Dendritic cell treated with granulocyte-macrophage colony-stimulating factor and Interleukin-4, amounts not matched to agents 40 ng/mL and 50 ng/mL, for 4 days (primary cell): ENCODE measurements around the gene KCNMA1.

Experiments
- H3K27ac Mint-ChIP-seq: one replicate; pipeline ENCODE4 v1.8.0; 2022; ENCODE audit warnings: mild to moderate bottlenecking, mixed read lengths
- H3K27me3 Mint-ChIP-seq: one replicate; pipeline ENCODE4 v1.8.0; 2022; ENCODE audit warnings: mild to moderate bottlenecking, mixed read lengths
- H3K36me3 Mint-ChIP-seq: one replicate; pipeline ENCODE4 v1.8.0; 2022; ENCODE audit warnings: low read depth, mixed read lengths
- H3K4me1 Mint-ChIP-seq: one replicate; pipeline ENCODE4 v1.8.0; 2022; ENCODE audit warnings: low read depth, mixed read lengths
- H3K4me3 Mint-ChIP-seq: one replicate; pipeline ENCODE4 v1.8.0; 2022; ENCODE audit warnings: mild to moderate bottlenecking, moderate library complexity, mixed read lengths
- H3K9me3 Mint-ChIP-seq: one replicate; pipeline ENCODE4 v1.8.0; 2022; ENCODE audit warnings: mixed read lengths
- intact Hi-C: fragments of 100-400 bp; cut with micrococcal nuclease; formaldehyde crosslinking; loops from one replicate; pipeline ENCODE4 v1.15.0; 2022

The KCNMA1 gene

GRCh38 chr10:77446700-77447099 is 190.9 kb downstream of the KCNMA1 start:
- no peak overlapping the region for H3K4me3 Mint-ChIP-seq
- H3K36me3 Mint-ChIP-seq = no peaks in the 10 kb centered on the region
- intact Hi-C loops = no loop called here
- no peak overlapping the region for H3K27ac Mint-ChIP-seq
- no peaks in the 10 kb centered on the region for H3K9me3 Mint-ChIP-seq
- H3K27me3 Mint-ChIP-seq = peaks cover 15% of the 10 kb centered on the region
- no peaks in the 10 kb centered on the region for H3K4me1 Mint-ChIP-seq

- intact Hi-C loops = no loop called here
- Mint-ChIP-seq H3K36me3 (no peaks in the 10 kb centered on the region), H3K27ac (no peak overlapping the region), H3K27me3 (peaks cover 18% of the 10 kb centered on the region), H3K9me3 (no peaks in the 10 kb centered on the region), H3K4me1 (no peaks in the 10 kb centered on the region), H3K4me3 (no peak overlapping the region)
Observed at GRCh38 chr10:77445547-77445946, 192.1 kb downstream of the KCNMA1 start.

- Mint-ChIP-seq H3K4me3 (no peak overlapping the region), H3K9me3 (no peaks in the 10 kb centered on the region), H3K36me3 (no peaks in the 10 kb centered on the region), H3K27me3 (peaks cover 18% of the 10 kb centered on the region), H3K4me1 (no peaks in the 10 kb centered on the region), H3K27ac (no peak overlapping the region)
- intact Hi-C loops = no loop called here
Observed at GRCh38 chr10:77444041-77444440, 193.6 kb downstream of the KCNMA1 start.

DNA sequence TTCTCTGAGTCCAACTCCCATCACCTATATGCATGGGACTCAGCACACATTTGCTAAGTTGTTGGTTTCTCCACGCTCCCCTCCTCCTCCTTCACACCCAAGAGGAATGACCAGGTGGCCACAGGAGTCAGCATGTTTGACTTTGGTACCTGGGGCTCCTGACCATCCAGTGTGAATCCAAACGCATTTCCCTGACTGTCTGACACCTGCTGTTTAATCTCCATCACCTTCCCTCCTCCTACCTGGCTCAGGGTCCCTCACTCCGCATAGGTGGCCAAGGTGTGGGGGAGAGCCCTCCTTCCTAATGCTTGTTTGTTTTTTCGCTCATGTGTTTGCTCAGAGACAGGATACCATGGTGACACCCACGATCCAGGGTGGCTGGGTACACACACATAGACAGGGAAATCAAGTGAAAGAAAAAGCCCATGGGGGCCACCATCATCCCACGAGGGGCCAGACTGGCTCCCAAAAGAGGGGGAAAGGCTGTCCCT is 194.9 kb downstream of the KCNMA1 start:
- Mint-ChIP-seq H3K4me1 (no peaks in the 10 kb centered on the region), H3K36me3 (no peaks in the 10 kb centered on the region), H3K27me3 (peaks cover 20% of the 10 kb centered on the region), H3K4me3 (no peak overlapping the region), H3K27ac (no peak overlapping the region), H3K9me3 (no peaks in the 10 kb centered on the region)
- intact Hi-C loops = no loop called here

GRCh38 chr10:77441353-77442166 is 196.0 kb downstream of the KCNMA1 start:
- no peaks in the 10 kb centered on the region for H3K9me3 Mint-ChIP-seq
- no peaks in the 10 kb centered on the region for H3K4me1 Mint-ChIP-seq
- peaks cover 20% of the 10 kb centered on the region for H3K27me3 Mint-ChIP-seq
- no peak overlapping the region for H3K4me3 Mint-ChIP-seq
- no peaks in the 10 kb centered on the region for H3K36me3 Mint-ChIP-seq
- intact Hi-C loops = no loop called here
- H3K27ac Mint-ChIP-seq = no peak overlapping the region

DNA sequence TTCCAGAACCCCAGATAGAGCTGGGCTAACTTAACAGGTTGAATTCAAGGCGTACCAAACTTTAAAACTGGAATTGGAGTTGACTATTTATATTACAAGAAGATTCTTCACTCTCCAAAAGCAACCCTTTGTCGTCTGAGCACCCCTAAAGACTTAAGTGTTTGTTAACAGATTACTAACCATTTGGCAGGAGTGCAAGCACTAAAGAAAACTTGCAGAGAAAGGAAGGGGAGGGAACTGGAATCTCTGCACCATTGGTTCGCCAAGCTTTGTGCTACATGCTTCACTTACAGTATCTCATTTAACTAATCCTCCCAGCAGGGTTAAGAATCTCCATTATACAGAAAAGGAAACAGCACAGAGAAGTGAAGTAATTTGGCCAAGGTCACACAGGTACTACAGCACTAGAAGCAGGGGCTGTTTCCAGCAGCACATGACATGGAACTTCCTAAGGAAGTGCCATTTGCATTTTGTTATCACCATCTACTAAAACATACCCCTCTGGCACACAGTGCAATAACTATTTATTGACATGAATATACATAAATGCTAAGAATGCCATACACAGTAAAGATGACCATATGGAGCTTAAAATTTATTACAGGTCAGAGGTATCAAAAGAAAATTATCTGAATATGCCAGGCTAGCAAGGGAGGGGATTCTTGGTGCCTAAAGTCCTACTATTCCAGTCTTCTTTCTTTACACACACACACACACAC is 201.2 kb downstream of the KCNMA1 start:
- Mint-ChIP-seq H3K36me3 (no peaks in the 10 kb centered on the region), H3K4me1 (no peaks in the 10 kb centered on the region), H3K27ac (no peak overlapping the region), H3K27me3 (peaks cover 10% of the 10 kb centered on the region), H3K9me3 (no peaks in the 10 kb centered on the region), H3K4me3 (no peak overlapping the region)
- intact Hi-C loops = no loop called here

GRCh38 chr10:77433546-77433945 is 204.1 kb downstream of the KCNMA1 start:
- Mint-ChIP-seq H3K9me3 (no peaks in the 10 kb centered on the region), H3K36me3 (no peaks in the 10 kb centered on the region), H3K4me1 (no peaks in the 10 kb centered on the region), H3K27me3 (peaks cover 13% of the 10 kb centered on the region), H3K4me3 (no peak overlapping the region), H3K27ac (no peak overlapping the region)
- intact Hi-C loops = no loop called here

GRCh38 chr10:77431980-77432797 is 205.4 kb downstream of the KCNMA1 start:
- no peak overlapping the region for H3K27ac Mint-ChIP-seq
- intact Hi-C loops = no loop called here
- H3K4me1 Mint-ChIP-seq = no peaks in the 10 kb centered on the region
- no peak overlapping the region for H3K4me3 Mint-ChIP-seq
- no peaks in the 10 kb centered on the region for H3K36me3 Mint-ChIP-seq
- peaks cover 17% of the 10 kb centered on the region for H3K27me3 Mint-ChIP-seq
- no peaks in the 10 kb centered on the region for H3K9me3 Mint-ChIP-seq

- Mint-ChIP-seq H3K4me1 (no peaks in the 10 kb centered on the region), H3K4me3 (no peak overlapping the region), H3K36me3 (no peaks in the 10 kb centered on the region), H3K27me3 (peaks cover 15% of the 10 kb centered on the region), H3K9me3 (no peaks in the 10 kb centered on the region), H3K27ac (no peak overlapping the region)
- intact Hi-C loops = no loop called here
Observed at GRCh38 chr10:77431209-77431611, 206.4 kb downstream of the KCNMA1 start.

- Mint-ChIP-seq H3K36me3 (no peaks in the 10 kb centered on the region), H3K4me1 (no peaks in the 10 kb centered on the region), H3K4me3 (no peak overlapping the region), H3K27ac (no peak overlapping the region), H3K27me3 (peaks cover 15% of the 10 kb centered on the region), H3K9me3 (no peaks in the 10 kb centered on the region)
- intact Hi-C loops = no loop called here
Observed at GRCh38 chr10:77430530-77430929, 207.1 kb downstream of the KCNMA1 start.

GRCh38 chr10:77428691-77429395 is 208.8 kb downstream of the KCNMA1 start:
- H3K27me3 Mint-ChIP-seq = peaks cover 15% of the 10 kb centered on the region
- H3K27ac Mint-ChIP-seq = no peak overlapping the region
- no peaks in the 10 kb centered on the region for H3K4me1 Mint-ChIP-seq
- intact Hi-C loops = no loop called here
- no peaks in the 10 kb centered on the region for H3K9me3 Mint-ChIP-seq
- no peak overlapping the region for H3K4me3 Mint-ChIP-seq
- no peaks in the 10 kb centered on the region for H3K36me3 Mint-ChIP-seq

GRCh38 chr10:77424257-77424656 is 213.4 kb downstream of the KCNMA1 start:
- Mint-ChIP-seq H3K4me3 (no peak overlapping the region), H3K27me3 (peaks cover 8% of the 10 kb centered on the region), H3K4me1 (no peaks in the 10 kb centered on the region), H3K9me3 (no peaks in the 10 kb centered on the region), H3K36me3 (no peaks in the 10 kb centered on the region), H3K27ac (no peak overlapping the region)
- intact Hi-C loops = no loop called here

DNA sequence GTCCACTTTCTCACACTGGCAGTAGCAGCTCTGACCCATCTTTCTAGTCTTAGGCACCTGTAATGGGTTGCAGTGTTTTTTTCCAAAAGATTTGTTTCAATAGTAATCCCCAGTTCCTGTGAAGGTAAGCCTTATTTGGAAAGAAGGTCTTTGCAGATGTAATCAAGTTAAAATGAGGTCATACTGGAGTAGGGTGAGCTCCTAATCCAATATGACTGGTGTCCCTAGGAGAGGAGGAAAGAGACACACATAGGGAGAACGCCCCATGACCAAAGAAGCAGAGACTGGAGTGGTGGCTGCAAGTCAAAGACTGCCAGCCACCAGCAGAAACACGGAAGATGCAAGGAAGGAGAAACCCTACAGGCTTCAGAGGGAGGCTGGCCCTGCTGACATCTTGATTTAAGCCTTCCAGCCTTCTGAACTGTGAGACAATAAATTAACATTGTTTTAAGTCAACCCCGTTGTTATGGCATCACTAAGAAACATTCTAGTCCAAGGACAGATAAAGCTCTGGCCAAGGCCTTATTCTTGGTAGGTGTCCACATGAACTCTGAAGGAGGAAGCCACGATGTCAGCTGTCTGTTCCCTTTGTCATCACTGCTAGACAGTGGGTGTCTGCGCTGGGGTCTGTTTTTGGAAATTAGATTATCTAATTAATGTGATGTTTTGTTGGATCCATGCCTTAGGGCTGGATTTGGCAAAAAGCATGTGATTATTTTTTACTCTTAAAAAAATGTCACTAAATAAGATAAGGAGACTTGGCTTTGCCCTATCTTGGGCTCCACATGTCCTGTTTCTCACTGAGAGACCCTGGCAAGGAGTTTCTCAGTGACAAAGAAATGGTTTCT is 214.9 kb downstream of the KCNMA1 start:
- Mint-ChIP-seq H3K27ac (no peak overlapping the region), H3K36me3 (no peaks in the 10 kb centered on the region), H3K9me3 (no peaks in the 10 kb centered on the region), H3K4me3 (no peak overlapping the region), H3K4me1 (no peaks in the 10 kb centered on the region), H3K27me3 (peaks cover 6% of the 10 kb centered on the region)
- intact Hi-C loops = no loop called here
